Measurements from ENCODE around the gene HSPA4L.

Gene HSPA4L

DNA sequence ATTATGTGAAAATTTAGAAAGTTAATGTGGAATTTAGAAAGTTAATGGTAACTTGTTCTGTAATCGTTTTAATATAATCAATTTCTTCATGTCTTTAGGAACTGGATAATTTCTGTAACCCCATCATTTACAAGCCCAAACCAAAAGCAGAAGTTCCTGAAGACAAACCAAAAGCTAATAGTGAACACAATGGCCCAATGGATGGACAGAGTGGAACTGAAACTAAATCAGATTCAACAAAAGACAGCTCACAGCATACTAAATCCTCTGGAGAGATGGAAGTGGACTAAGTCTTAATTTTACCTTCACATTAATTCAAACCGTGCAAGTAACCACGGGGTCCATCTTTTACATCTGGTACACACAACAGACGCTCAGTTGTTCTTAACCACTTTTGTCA lies 50.5 kb downstream of the HSPA4L start:
- Mint-ChIP-seq H3K9me3 (no peaks in the 10 kb centered on the region), H3K27me3 (no peaks in the 10 kb centered on the region), H3K4me3 (no peak overlapping the region), H3K27ac (no peak overlapping the region), H3K36me3 (no peaks in the 10 kb centered on the region), H3K4me1 (no peaks in the 10 kb centered on the region)

DNA sequence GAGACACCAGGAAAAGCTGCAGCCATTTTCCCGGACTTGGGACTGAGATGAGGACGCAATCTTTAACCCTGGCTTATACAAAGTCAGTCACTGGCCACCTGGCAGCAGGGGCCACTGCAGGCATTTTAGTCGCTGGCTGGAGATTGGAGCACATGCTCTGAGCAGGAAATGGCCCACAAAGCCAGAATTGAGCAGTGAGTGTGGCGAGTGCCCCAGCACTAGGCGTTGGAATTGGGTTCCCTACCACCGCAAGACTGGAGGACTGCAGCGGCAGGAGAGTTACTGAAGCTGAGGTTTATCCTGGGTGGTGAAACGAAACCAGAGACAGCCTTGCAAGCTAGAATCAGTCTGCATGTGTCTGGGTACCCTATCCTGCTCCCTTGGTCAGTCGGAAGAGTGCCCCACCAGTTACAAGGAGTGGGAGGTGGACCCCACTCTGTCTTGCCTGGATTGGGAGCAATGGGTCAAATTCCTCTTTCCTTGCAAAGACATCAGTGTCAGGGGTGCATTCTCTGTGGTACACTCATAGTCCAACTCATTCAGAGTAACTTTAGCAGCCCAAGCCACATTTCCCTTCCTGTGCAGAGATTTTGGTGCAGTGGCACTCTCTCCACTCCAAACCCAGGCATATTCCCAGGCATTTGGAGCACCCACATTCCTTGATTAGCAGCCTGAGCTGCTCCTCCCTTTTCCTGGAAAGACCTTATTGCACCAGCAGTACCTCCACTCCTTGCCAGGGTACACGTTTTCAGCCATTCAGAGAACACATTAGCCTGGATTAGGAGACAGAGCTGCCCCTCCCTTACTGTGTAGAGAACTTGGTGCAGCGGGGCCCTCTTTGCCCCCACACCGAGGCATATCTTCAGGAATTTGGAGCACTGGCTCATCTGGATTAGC lies 61.8 kb downstream of the HSPA4L start:
- Mint-ChIP-seq H3K4me3 (no peak overlapping the region), H3K27me3 (no peaks in the 10 kb centered on the region), H3K9me3 (peaks cover 5% of the 10 kb centered on the region), H3K36me3 (peaks cover 37% of the 10 kb centered on the region), H3K4me1 (no peaks in the 10 kb centered on the region), H3K27ac (no peak overlapping the region)

DNA sequence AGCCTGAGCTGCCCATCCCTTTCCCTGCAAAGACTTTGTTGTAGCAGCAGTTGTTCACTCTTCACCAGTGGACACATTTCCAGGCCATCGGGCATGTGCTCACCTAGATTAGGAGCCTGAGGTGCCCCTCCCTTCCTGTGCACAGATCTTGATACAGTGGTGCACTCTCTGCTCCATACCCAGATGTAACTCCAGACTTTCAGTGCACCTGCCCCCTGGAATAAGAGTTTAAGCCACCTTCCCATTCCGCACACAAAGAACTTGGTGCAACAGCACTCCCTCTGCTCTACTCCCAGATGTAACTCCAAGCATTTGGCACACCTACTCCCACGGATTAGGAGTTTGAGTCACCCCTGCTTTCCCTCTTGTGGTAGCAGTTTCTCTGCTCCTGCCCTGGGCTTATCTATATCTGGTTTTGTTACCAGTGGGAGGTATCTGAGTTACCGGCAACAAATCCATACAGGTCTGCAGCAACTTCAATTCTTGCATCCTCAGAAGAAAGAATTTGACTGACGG lies 62.5 kb downstream of the HSPA4L start:
- Mint-ChIP-seq H3K36me3 (peaks cover 41% of the 10 kb centered on the region), H3K4me1 (no peaks in the 10 kb centered on the region), H3K27me3 (no peaks in the 10 kb centered on the region), H3K9me3 (peaks cover 9% of the 10 kb centered on the region), H3K4me3 (no peak overlapping the region), H3K27ac (no peak overlapping the region)

DNA sequence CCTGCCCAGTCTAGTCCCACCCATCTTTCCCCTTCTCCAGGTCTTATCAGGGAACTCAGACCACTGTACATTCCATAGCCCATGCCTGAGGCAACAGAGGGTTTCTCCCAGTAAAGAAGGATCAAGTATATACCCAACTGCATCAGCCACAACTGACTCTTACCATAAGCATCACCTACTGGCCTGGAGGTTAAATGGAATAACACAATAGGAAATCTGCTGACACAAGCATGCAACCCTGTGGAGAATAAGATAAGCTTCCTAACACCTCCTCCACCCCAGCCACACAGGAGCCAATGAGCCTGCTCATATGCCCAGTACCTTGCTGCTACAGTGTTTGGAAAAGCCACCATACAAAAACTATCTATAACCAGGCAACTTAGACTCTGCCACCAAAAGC lies 63.9 kb downstream of the HSPA4L start:
- Mint-ChIP-seq H3K27ac (no peak overlapping the region), H3K9me3 (peaks cover 22% of the 10 kb centered on the region), H3K36me3 (peaks cover 52% of the 10 kb centered on the region), H3K4me1 (no peaks in the 10 kb centered on the region), H3K4me3 (no peak overlapping the region), H3K27me3 (no peaks in the 10 kb centered on the region)

DNA sequence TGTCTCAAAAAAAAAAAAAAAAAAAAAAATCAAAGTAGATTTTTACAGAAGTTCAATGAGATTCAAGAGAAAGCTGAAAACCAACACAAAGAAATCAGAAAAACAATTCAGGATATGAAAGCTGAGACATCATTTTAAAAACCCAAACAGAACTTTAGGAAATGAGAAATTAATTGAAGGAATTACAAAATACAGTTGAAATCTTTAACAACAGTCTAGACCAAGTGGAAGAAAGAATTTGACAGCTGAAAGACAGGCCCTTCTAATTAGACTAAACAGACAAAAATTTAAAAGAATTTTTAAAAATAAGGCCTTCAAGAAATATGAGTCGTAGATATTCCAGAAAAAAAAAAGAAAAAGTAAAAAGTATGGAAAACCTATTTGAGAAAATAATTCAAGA lies 64.6 kb downstream of the HSPA4L start:
- no peaks in the 10 kb centered on the region for H3K4me1 Mint-ChIP-seq
- H3K9me3 Mint-ChIP-seq: peaks cover 28% of the 10 kb centered on the region
- H3K27me3 Mint-ChIP-seq: no peaks in the 10 kb centered on the region
- no peak overlapping the region for H3K4me3 Mint-ChIP-seq
- no peak overlapping the region for H3K27ac Mint-ChIP-seq
- peaks cover 57% of the 10 kb centered on the region for H3K36me3 Mint-ChIP-seq

DNA sequence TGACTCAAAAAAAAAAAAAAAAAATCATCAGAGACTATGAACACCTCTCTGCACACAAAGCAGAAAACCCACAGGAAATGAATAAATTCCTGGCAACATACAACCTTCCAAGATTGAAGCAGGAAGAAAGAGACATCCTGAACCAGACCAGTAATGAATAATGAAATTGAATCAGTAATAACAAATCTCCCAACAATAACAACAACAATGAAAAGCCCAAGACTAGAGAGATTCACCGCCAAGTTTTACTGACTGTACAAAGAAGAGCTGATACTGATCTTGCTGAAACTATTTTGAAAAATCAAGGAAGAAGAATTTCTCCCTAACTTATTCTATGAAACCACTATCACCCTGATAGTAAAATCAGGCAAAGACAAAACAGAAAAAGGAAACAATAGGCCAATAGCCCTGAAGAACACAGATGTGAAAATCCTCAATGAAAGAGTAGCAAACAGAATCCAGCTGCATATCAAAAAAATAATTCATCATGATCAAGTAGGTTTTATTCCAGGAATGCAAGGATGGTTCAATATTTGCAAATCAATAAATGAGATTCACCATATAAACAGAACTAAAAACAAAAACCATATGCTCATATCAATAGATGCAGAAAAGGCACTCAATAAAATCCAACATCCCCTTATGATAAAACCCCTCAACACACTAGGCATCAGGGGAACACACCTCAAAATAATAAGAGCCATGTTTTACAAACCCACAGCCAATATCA lies 67.5 kb downstream of the HSPA4L start:
- Mint-ChIP-seq H3K27me3 (no peaks in the 10 kb centered on the region), H3K36me3 (peaks cover 60% of the 10 kb centered on the region), H3K9me3 (peaks cover 38% of the 10 kb centered on the region)

DNA sequence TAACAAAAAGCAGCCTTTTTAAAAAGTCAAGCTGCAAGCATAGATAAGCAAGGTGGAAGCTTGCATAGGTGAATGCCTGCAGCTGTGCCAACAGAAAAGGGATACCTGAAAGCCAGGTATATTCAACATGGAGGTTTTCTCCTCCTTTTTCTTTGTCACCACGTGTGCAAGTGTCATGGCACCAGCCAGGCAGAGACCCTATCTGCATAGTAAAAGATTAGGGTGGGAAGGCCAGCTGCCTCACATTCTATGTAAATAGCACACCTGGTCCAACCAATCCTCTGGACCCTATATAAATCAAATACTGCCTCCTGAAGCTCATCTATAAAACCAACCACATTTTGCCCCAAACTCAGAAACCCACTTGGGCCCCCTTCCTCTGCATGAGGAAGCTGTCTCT lies 70.5 kb downstream of the HSPA4L start:
- H3K36me3 Mint-ChIP-seq: peaks cover 51% of the 10 kb centered on the region
- no peaks in the 10 kb centered on the region for H3K4me1 Mint-ChIP-seq
- no peak overlapping the region for H3K4me3 Mint-ChIP-seq
- H3K27me3 Mint-ChIP-seq: no peaks in the 10 kb centered on the region
- no peak overlapping the region for H3K27ac Mint-ChIP-seq
- peaks cover 38% of the 10 kb centered on the region for H3K9me3 Mint-ChIP-seq

More for the DNA sequence above, 67.5 kb downstream of the HSPA4L start:
- Mint-ChIP-seq H3K4me1 (no peaks in the 10 kb centered on the region), H3K27ac (no peak overlapping the region), H3K4me3 (no peak overlapping the region)

DNA sequence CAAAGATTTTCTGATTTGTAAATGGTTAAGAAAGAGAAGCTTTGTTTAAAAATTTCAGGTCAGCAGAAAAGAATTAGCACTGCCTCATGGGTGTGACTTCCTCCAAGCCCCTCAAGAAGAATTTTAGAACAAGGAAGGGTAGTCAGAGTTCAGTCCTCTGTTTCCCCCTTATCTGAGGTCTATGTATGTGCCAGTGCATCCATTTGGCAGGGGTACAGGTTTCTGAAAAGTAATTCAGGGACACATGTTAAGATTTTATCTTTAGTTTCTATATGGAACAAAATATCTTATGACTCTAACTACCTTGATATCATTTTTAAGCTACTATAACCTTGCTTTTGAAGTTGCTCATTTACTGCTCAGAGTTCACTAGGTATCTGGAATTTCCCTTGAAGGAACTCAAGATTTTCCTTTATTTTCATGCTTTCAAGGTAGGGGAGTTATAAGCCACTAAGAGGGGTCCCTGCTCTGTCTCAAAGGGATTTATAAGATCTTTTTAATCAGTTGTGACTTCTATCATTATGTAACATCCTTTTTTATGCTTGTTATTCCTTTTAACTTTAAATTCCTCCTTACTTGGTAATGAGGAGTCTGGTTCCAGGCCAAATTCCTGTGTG lies 74.2 kb downstream of the HSPA4L start:
- no peaks in the 10 kb centered on the region for H3K27me3 Mint-ChIP-seq
- no peak overlapping the region for H3K27ac Mint-ChIP-seq
- no peak overlapping the region for H3K4me3 Mint-ChIP-seq
- H3K36me3 Mint-ChIP-seq: peaks cover 43% of the 10 kb centered on the region
- peaks cover 7% of the 10 kb centered on the region for H3K4me1 Mint-ChIP-seq
- peaks cover 39% of the 10 kb centered on the region for H3K9me3 Mint-ChIP-seq

DNA sequence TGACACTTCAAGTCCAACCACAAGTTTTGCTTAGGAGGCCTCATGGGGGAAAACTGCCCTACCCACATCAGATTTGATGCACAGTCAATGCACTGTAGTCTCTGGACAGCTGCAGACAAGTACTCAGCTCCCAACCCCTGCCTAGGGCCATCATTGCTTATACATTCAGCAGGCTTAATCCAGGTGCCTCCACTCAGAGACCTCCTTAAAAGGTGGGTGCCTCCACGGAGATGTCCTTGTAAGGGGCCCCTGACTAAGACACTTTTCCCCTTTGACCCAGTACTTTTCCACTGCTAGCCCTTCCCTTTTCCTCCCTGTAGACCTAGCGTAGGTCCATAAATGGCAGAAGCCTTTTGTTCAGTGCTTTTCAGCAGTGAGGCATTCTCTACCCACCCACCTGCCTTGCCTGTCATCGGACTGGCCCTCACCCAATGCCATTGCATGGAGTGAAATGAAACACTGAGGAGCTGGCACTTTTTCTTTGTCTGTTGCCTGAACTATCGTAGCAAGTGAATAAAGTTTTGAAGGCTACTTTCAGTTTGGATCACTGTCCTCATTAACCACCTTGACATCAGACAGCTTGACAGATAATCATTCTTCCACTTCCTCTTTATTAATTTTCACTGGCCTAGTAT lies 74.8 kb downstream of the HSPA4L start:
- H3K4me1 Mint-ChIP-seq: peaks cover 7% of the 10 kb centered on the region
- H3K36me3 Mint-ChIP-seq: peaks cover 38% of the 10 kb centered on the region
- no peaks in the 10 kb centered on the region for H3K27me3 Mint-ChIP-seq
- peaks cover 32% of the 10 kb centered on the region for H3K9me3 Mint-ChIP-seq
- no peak overlapping the region for H3K4me3 Mint-ChIP-seq
- H3K27ac Mint-ChIP-seq: no peak overlapping the region

DNA sequence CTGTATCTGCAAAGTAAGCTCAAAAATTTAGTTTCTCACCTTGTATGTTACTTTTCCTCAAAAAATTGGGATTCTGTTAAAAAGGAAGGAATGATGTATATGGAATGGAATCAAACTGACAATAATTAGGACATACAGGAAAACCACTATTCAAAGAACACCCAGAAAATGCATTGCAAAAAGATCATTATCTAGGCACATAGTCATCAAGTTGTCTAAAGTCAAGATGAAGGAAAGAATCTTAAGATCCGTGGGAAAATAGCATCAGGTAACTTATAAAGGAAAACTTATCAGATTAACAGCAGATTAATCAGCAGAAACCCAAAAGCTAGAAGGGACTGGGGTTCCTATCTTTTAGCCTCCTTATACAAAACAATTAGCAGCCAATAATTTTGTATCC lies 75.5 kb downstream of the HSPA4L start:
- Mint-ChIP-seq H3K9me3 (peaks cover 29% of the 10 kb centered on the region), H3K4me1 (peaks cover 7% of the 10 kb centered on the region), H3K4me3 (no peak overlapping the region), H3K36me3 (peaks cover 38% of the 10 kb centered on the region), H3K27ac (no peak overlapping the region), H3K27me3 (no peaks in the 10 kb centered on the region)

DNA sequence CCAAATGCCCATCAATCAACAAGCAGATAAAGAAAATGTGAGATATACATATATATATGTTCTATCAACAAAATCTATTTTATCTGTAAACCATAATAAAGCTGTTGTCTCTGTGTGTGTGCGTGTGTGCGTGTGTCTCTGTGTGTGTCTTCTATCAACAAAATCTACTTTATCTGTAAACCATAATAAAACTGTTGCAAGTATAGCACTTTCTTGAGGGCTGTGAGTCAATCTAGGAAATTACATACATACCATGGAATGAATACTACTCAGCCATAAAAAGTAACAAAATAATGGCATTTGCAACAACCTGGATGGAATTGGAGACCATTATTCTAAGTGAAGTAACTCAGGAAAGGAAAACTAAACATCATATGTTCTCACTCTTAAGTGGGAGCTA lies 86.1 kb downstream of the HSPA4L start:
- Mint-ChIP-seq H3K36me3 (peaks cover 9% of the 10 kb centered on the region), H3K27ac (no peak overlapping the region), H3K9me3 (no peaks in the 10 kb centered on the region), H3K27me3 (no peaks in the 10 kb centered on the region), H3K4me3 (no peak overlapping the region), H3K4me1 (no peaks in the 10 kb centered on the region)

DNA sequence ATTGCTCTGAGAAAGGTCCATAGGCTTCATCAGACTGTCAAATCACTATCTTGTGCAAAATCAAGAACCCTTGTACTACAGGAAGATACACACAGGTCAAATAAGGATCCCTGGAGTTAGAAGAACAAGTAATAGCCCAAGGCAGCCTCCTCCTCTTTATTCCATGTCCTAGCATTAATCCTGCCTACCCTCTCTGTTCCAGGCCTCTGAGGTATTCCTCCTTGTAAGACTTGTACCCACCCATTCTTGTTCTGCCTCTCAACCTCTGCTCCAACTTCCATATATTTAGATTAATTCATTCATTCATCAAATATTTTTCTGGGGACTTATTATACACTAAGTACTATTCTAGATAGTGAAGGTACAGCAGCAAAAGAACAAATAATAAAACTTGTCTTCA lies 88.2 kb downstream of the HSPA4L start:
- Mint-ChIP-seq H3K4me1 (no peaks in the 10 kb centered on the region), H3K36me3 (peaks cover 10% of the 10 kb centered on the region), H3K27ac (no peak overlapping the region), H3K9me3 (no peaks in the 10 kb centered on the region), H3K27me3 (no peaks in the 10 kb centered on the region), H3K4me3 (no peak overlapping the region)

DNA sequence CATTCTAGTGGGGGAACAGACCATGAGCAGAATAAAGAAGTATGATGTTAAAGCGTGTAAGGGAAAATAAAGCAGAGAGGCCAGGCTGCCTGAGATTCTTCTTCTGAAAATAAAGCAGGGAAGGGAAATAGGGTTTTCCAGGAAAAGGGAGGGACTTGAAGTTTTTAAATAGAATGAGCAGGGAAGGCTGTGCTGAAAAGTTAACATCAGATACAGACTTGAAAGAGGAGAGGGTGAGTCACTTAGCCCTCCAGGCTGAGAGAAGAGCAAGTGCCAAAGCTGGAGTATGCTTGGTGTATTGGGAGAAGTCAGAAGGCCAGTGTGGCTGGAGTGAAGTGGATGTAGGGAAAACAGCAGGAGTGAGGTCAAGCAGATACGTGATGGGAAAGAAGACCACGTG lies 88.6 kb downstream of the HSPA4L start:
- Mint-ChIP-seq H3K27me3 (no peaks in the 10 kb centered on the region), H3K9me3 (no peaks in the 10 kb centered on the region), H3K36me3 (peaks cover 12% of the 10 kb centered on the region), H3K27ac (peak overlapping the region; percentile 19), H3K4me3 (no peak overlapping the region), H3K4me1 (no peaks in the 10 kb centered on the region)

DNA sequence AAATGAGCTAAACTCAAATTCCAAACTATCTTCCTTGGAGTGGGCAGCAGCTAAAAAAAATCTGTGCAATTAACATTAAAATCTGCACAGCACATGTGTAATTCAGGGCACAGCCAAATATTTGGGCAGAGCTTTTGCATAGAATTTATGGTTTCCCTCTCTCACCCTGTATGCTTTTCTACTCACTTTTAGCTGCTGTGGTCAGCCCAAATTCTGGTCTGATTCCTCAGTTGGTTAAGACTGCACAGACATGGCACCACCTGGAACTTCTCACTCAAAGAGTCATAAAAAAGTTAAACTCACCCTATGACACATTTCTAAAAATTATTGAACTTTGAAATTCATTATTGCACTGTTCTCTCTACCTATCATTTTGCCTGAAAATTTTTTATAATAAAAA lies 93.7 kb downstream of the HSPA4L start:
- H3K27ac Mint-ChIP-seq: no peak overlapping the region
- H3K9me3 Mint-ChIP-seq: no peaks in the 10 kb centered on the region
- no peak overlapping the region for H3K4me3 Mint-ChIP-seq
- H3K27me3 Mint-ChIP-seq: no peaks in the 10 kb centered on the region
- peaks cover 13% of the 10 kb centered on the region for H3K4me1 Mint-ChIP-seq
- peaks cover 9% of the 10 kb centered on the region for H3K36me3 Mint-ChIP-seq

DNA sequence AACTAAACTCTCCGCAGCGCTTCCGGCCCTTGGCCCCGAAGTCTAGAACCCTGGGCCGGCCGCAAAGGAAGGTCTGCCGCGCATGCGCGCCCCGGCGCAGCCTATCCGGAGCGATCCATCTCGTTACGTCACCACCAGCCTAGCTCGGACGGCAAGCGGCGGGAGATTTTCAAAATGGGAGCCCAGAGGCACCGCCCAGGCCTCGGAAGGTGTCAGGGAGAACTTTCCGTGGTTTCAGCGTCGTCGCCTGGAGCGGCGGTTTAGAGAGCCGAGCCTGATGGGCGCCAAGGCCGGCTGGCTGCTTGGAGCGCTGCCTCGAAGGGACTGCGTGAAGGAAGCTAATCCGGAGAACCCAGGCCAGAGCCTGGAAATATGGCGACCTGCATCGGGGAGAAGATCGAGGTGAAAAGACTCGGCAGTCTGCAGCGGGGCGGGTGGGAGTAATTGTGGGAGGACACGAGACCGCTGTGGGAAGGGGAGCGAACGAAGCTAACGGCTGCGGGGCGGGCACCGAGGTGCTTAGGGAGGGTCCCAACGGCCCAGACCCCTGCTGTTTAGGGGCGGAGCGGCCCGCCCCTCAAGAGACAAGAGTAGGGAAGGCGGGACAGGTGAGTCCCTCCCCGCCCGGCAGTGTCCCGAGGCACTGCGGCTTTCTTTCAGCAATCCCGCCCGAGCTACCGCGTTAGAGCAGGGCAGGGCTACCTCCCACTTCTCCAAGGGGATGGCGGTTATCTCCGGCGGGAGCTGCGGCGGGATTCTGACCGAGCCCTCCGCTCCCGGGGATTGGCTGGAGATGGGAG lies 98.8 kb downstream of the HSPA4L start, which contains the start of gene PLK4:
TSS of gene PLK4 (plus strand) at position 131 of the 800 bp plus-strand sequence. CDS start at position 373, 242 bp downstream.
- Mint-ChIP-seq H3K4me1 (peaks cover 19% of the 10 kb centered on the region), H3K27ac (peak within 1 kb of the TSS; percentile 99), H3K9me3 (no peaks in the 10 kb centered on the region), H3K36me3 (peaks cover 8% of the 10 kb centered on the region), H3K4me3 (peak within 1 kb of the TSS; percentile 99), H3K27me3 (no peaks in the 10 kb centered on the region)
